Endothelial cell (in vitro differentiated cells): Measurements from ENCODE around the gene OLFM3. TPM values are rescaled to one million over a fixed set of nuclear protein-coding genes. Genes with fewer than 3 reads are reported as not detected.
A peak's percentile ranks its signal among the peaks of the same experiment; 100 is the strongest.

Source experiments
- DNase-seq: peaks from one replicate; pipeline ENCODE4 v3.0.0; 2021; ENCODE audit warnings: low spot score
- H3K27ac Mint-ChIP-seq: one replicate; pipeline ENCODE4 v1.8.0; 2021; ENCODE audit warnings: mixed read lengths, inconsistent platforms; ENCODE audit not compliant: unreplicated experiment
- H3K27me3 Mint-ChIP-seq: one replicate; pipeline ENCODE4 v1.8.0; 2021; ENCODE audit warnings: mild to moderate bottlenecking, moderate library complexity, mixed read lengths, inconsistent platforms; ENCODE audit not compliant: unreplicated experiment
- H3K36me3 Mint-ChIP-seq: one replicate; pipeline ENCODE4 v1.8.0; 2021; ENCODE audit warnings: mild to moderate bottlenecking, low read depth, mixed read lengths, inconsistent platforms; ENCODE audit not compliant: unreplicated experiment
- H3K4me1 Mint-ChIP-seq: one replicate; pipeline ENCODE4 v1.8.0; 2021; ENCODE audit warnings: mild to moderate bottlenecking, mixed read lengths, inconsistent platforms; ENCODE audit not compliant: unreplicated experiment
- H3K4me3 Mint-ChIP-seq: one replicate; pipeline ENCODE4 v1.8.0; 2021; ENCODE audit warnings: mild to moderate bottlenecking, mixed read lengths, inconsistent platforms; ENCODE audit not compliant: unreplicated experiment
- H3K9me3 Mint-ChIP-seq: one replicate; pipeline ENCODE4 v1.8.0; 2021; ENCODE audit warnings: mixed read lengths, inconsistent platforms; ENCODE audit not compliant: unreplicated experiment
- total RNA-seq: library from RNA; stranded (reverse); fragmentation: NEBNext Ultra II Directional; extraction: Animal tissue kit (Norgen Biotek cat#: 25700); gene quantifications from one replicate; pipeline ENCODE4 v1.2.1, GENCODE V29; 2021; ENCODE audit not compliant: unreplicated experiment
- TF ChIP-seq, protein P1 (sequence below): fragments of 200-600 bp; sonication (generic); IDR thresholded peaks from one replicate; pipeline ENCODE4 v1.5.0; 2021; ENCODE audit warnings: antibody characterized with exemption; ENCODE audit not compliant: unreplicated experiment

OLFM3 gene
- total RNA-seq, 1 donor from 2014 or later, result 0.23 TPM

DNA sequence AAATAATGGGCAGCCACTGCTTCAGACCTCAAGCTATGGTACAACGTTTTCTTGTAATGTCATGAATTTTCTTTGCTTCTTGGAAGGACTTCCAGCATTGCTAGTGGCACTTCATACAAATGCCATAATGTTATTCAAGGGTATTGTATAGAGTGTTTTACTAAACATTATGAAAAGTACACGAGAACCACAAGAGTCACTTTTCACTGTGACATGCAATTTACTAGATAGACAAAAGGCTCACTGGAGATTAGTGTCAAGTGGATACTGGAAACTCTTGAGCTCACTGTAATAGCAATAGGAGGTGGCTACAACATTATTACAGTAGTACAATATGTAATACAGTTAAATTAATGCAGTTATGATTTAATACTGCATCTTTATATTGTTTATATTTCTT is 5.3 kb upstream of the OLFM3 start:
- Mint-ChIP-seq H3K36me3 (no peaks in the 10 kb centered on the region), H3K9me3 (no peaks in the 10 kb centered on the region), H3K4me1 (peaks cover under 1% of the 10 kb centered on the region), H3K27ac (no peak overlapping the region), H3K27me3 (no peaks in the 10 kb centered on the region), H3K4me3 (no peak overlapping the region)
- TF ChIP-seq, protein P1, sequence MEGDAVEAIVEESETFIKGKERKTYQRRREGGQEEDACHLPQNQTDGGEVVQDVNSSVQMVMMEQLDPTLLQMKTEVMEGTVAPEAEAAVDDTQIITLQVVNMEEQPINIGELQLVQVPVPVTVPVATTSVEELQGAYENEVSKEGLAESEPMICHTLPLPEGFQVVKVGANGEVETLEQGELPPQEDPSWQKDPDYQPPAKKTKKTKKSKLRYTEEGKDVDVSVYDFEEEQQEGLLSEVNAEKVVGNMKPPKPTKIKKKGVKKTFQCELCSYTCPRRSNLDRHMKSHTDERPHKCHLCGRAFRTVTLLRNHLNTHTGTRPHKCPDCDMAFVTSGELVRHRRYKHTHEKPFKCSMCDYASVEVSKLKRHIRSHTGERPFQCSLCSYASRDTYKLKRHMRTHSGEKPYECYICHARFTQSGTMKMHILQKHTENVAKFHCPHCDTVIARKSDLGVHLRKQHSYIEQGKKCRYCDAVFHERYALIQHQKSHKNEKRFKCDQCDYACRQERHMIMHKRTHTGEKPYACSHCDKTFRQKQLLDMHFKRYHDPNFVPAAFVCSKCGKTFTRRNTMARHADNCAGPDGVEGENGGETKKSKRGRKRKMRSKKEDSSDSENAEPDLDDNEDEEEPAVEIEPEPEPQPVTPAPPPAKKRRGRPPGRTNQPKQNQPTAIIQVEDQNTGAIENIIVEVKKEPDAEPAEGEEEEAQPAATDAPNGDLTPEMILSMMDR, result no peak
- DNase-seq, result no peak

DNA sequence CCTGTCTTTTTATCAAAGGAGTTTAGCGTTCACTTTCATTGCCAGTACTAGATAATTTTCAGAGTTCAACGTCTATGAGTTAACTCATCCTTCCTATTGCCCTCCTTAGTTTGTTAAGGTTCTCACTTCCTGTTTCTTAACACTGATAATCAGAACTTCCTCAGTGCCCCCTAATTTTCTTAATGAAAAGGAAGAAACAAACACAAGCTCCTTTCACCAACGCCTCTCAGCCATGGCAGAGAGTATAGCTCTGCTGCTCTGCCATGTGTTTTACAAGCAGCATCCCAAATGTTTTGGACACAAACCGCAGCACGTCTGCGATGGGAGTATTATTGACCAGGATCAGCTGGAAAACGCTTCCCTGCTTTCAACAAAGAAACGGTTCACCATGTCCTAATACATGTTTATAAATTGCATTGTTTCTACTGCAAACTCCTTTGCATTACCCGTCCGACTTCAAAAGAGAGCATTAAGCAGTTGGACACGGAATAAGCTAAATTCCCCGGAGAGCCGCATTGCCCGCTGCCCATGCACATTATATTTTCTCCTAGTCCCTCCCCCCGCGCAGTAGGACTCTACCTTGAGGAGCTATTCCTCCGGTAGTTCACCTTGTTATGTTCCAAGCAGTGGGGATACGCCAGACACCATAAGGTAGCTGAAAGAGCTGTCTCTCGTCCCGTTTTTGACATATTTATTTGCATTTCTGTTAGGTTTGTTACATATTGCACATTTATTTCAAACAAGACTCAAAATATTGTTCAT is 561 bp downstream of the OLFM3 start:
- TF ChIP-seq, protein P1, result no peak
- H3K9me3 Mint-ChIP-seq, result no peaks in the 10 kb centered on the region
- H3K4me3 Mint-ChIP-seq, result peak overlapping the region; percentile 86
- H3K36me3 Mint-ChIP-seq, result no peaks in the 10 kb centered on the region
- H3K27me3 Mint-ChIP-seq, result no peaks in the 10 kb centered on the region
- no peak overlapping the region for H3K27ac Mint-ChIP-seq
- peak; percentile 8 for DNase-seq
- H3K4me1 Mint-ChIP-seq, result peaks cover 14% of the 10 kb centered on the region

DNA sequence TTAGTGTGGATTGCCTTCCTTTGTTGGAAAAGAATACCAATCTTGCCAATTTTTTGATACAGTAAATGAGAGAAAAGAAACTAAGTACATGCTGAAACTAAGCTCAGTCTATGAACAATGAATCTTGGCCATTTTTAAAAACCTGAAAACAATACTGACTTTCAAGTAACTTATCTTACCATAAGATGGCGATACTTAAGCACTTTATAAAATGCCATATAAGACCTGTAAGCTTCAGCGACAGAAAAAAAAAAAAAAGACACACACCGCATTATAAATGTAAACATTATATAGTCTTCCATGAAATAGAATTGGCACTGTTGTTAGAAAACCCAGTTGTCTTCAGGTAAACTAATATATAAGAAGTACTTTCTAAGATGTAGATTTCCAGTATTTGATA is 3.0 kb downstream of the OLFM3 start:
- Mint-ChIP-seq H3K4me1 (peaks cover 14% of the 10 kb centered on the region), H3K9me3 (no peaks in the 10 kb centered on the region), H3K4me3 (no peak overlapping the region), H3K27me3 (no peaks in the 10 kb centered on the region), H3K27ac (no peak overlapping the region), H3K36me3 (no peaks in the 10 kb centered on the region)
- TF ChIP-seq, protein P1, result no peak
- no peak for DNase-seq

DNA sequence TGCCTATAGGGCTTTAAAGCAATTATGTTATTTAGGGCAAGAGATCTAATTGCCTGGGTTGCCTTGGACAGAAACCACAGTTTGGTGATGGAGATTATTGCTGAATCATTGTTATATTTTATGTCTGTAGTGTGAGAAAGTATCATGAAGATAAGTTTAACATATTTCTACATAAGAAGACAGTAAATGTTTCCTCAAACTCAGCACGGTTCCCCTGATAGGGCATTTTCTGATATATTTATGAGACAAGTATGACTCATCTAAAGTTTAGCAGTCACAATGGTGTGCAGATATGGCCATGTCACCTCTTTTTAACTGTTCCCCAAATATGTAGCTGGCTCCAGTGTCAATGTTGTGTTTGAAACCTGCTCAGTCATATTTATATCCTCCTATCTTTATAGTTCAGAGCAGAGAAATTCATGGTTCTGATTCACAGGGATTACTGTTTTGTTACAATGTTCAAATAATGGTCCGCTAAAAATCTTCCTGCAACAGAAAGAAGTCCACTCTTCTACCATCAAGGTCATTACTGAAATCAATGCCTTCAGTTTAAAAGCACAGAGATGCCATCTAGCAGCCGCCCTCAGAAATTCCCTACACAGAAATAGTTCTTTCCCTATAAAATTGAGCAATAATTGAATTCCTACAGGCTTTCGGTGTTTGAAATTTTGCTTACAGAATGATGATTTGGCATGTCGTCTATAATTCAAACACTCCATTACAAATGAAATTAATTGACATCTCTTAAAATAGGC is 3.7 kb downstream of the OLFM3 start:
- no peaks in the 10 kb centered on the region for H3K27me3 Mint-ChIP-seq
- no peaks in the 10 kb centered on the region for H3K9me3 Mint-ChIP-seq
- TF ChIP-seq, protein P1, result no peak
- H3K27ac Mint-ChIP-seq, result no peak overlapping the region
- peaks cover 14% of the 10 kb centered on the region for H3K4me1 Mint-ChIP-seq
- DNase-seq, result no peak
- no peaks in the 10 kb centered on the region for H3K36me3 Mint-ChIP-seq
- no peak overlapping the region for H3K4me3 Mint-ChIP-seq

DNA sequence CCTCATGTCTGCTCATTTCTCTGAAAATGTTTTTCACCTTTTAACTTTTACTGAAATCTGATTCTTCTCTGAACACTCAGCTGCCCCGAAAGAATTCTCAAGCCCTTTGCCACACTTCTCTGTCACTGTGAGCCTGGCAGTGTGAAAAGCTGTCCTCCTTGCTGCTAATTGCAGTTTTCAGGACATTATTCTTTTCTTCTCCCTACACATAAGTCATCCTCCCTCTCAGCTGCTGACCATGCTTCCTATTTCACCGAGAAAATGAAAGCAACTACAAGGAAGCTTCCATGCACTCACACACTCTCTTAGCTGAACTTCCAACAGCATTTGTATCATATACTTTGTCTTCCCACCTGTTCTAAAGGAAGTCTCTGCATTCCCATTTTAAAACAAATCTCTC is 15.8 kb downstream of the OLFM3 start:
- Mint-ChIP-seq H3K27me3 (no peaks in the 10 kb centered on the region), H3K9me3 (no peaks in the 10 kb centered on the region), H3K4me3 (no peak overlapping the region), H3K4me1 (no peaks in the 10 kb centered on the region), H3K27ac (no peak overlapping the region), H3K36me3 (no peaks in the 10 kb centered on the region)
- DNase-seq, result no peak
- TF ChIP-seq, protein P1, result no peak
